Airway epithelial cell (primary cell): ENCODE measurements around the gene GPBP1L1. TPM values are rescaled to one million over a fixed set of nuclear protein-coding genes. Genes with fewer than 3 reads are reported as not detected.

ENCODE experiments used
- total RNA-seq: library from RNA; depleted of rRNA; stranded (reverse); fragments of >200 nt; gene quantifications from 2 replicates; pipeline ENCODE4 v1.2.3, GENCODE V29; 2015

GPBP1L1 gene
- total RNA-seq, result 65.5 and 85.0 TPM in 2 replicates

GRCh38 chr1:45686288-45687013 lies at the start of gene GPBP1L1:
Gene GPBP1L1, minus strand, starts transcription at chr1:45686533. Its CDS starts 27,446 bp downstream, at chr1:45659087.

GRCh38 chr1:45687754-45688740 lies 1.7 kb upstream of the GPBP1L1 start, which contains the start of gene TMEM69:
Gene TMEM69, plus strand, starts transcription at chr1:45688181. Its CDS starts 2,888 bp downstream, at chr1:45691069.

GRCh38 chr1:45623972-45624371 lies 62.4 kb downstream of the GPBP1L1 start, which contains the start of gene CCDC17:
Gene CCDC17, minus strand, starts transcription at chr1:45624054. Its CDS starts 145 bp downstream, at chr1:45623909.

GRCh38 chr1:45583666-45584350 lies 102.5 kb downstream of the GPBP1L1 start, which contains the start of gene NASP:
Gene NASP, plus strand, starts transcription at chr1:45584041. Its CDS starts 106 bp downstream, at chr1:45584147.

Other genes starting within 250 kb of the GPBP1L1 start
- 3.2 and 4.7 TPM in 2 replicates for gene TESK2, start 195.4 kb downstream of the GPBP1L1 start, total RNA-seq
- 0.51 and 1.2 TPM in 2 replicates for gene CCDC163, start 186.5 kb downstream of the GPBP1L1 start, total RNA-seq
- gene MMACHC, start 186.2 kb downstream of the GPBP1L1 start, total RNA-seq, result 2.5 and 3.5 TPM in 2 replicates
- gene PRDX1, start 164.6 kb downstream of the GPBP1L1 start, total RNA-seq, result 671 and 698 TPM in 2 replicates
- 102 and 107 TPM in 2 replicates for gene AKR1A1, start 135.7 kb downstream of the GPBP1L1 start, total RNA-seq
- gene NASP, start 102.5 kb downstream of the GPBP1L1 start, total RNA-seq, result 67.7 and 83.7 TPM in 2 replicates
- gene CCDC17, start 62.5 kb downstream of the GPBP1L1 start, total RNA-seq, result 0.19 and 0.56 TPM in 2 replicates
- 48.7 and 55.4 TPM in 2 replicates for gene TMEM69, start 1.6 kb upstream of the GPBP1L1 start, total RNA-seq
- 6.7 and 8.0 TPM in 2 replicates for gene IPP, start 64.1 kb upstream of the GPBP1L1 start, total RNA-seq
- 10.3 and 15.2 TPM in 2 replicates for gene MAST2, start 117.1 kb upstream of the GPBP1L1 start, total RNA-seq